GM12875 (cell line): ENCODE results near the gene GFPT2.

Experiments
- H3K4me3 ChIP-seq: one replicate; pipeline ENCODE4 v1.5.1; 2011; ENCODE audit warnings: low read depth, low read length, control low read depth
- TF ChIP-seq, protein P1 (sequence below): IDR thresholded peaks from 2 replicates; pipeline ENCODE4 v1.5.1; 2011; ENCODE audit warnings: low read depth, mild to moderate bottlenecking, control low read depth, inconsistent platforms, low read length, moderate library complexity, borderline replicate concordance; ENCODE audit not compliant: insufficient read depth

The GFPT2 gene

DNA sequence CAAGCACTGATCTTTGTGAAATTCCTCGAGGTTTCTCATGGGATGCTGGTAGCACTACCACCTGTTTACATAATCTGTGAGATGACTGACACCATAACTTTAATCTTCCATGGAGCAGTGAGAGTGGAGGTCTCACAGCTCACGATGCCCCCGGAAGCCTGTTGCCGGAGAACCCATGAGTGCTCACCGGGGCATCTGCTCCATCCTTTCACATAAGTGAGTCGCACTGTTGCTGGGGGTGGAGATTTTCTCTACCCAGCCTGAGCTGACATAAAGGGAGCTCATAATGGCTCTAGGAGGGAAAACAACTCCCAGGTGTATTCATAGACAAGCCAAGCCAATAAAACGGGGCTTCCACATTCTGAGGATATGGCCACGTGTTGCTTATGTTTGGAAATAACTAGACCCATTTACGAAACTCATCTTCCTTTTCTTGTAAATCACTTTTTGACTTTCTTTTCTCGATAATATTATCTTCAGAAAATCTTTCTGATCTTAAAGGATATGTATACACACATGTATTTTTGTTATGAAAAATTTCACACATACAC lies 11.2 kb upstream of the GFPT2 start:
- TF ChIP-seq, protein P1, sequence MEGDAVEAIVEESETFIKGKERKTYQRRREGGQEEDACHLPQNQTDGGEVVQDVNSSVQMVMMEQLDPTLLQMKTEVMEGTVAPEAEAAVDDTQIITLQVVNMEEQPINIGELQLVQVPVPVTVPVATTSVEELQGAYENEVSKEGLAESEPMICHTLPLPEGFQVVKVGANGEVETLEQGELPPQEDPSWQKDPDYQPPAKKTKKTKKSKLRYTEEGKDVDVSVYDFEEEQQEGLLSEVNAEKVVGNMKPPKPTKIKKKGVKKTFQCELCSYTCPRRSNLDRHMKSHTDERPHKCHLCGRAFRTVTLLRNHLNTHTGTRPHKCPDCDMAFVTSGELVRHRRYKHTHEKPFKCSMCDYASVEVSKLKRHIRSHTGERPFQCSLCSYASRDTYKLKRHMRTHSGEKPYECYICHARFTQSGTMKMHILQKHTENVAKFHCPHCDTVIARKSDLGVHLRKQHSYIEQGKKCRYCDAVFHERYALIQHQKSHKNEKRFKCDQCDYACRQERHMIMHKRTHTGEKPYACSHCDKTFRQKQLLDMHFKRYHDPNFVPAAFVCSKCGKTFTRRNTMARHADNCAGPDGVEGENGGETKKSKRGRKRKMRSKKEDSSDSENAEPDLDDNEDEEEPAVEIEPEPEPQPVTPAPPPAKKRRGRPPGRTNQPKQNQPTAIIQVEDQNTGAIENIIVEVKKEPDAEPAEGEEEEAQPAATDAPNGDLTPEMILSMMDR = no peak
- H3K4me3 ChIP-seq = no peak overlapping the region

DNA sequence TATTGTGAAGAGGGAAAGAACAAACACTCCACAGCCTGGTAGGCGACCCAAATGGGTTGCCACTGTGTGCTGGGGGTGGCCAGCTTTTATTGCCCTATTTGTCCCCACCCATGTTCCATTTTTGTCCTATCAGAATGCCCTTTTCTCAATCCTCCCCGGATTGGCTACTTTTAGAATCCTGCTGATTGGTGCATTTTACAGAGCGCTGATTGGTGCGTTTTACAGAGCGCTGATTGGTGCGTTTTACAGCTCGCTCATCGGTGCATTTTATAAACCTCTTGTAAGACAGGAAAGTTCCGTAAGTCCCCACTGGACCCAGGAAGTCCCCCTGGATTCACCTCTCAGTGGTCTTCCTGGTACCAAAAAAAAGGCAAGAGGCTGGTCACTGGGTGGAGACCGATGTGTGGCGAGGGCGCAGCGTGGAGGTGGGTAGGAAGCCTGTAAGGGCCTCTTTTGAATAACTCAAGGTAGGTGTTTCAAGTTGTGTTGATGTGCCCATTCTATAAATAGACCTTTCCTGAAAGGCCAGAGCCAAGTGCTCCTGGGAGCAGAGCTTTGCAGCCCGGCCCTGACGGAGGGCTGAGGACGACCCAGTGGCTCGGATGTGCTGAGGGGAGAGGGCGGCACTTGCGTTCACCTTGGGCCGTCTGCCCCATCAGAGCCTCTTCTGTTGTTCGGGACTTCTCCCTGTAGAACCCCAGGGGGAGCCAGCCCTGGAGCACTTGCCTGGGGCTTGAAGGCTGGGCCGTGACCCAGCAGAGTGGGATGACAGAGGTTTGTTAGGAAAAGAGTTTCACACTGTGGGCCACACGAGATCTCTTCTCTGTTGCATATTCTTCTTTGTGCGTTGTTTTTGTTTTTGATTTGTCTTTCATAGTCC lies 7.2 kb upstream of the GFPT2 start:
- H3K4me3 ChIP-seq = no peak overlapping the region
- TF ChIP-seq, protein P1 = no peak

DNA sequence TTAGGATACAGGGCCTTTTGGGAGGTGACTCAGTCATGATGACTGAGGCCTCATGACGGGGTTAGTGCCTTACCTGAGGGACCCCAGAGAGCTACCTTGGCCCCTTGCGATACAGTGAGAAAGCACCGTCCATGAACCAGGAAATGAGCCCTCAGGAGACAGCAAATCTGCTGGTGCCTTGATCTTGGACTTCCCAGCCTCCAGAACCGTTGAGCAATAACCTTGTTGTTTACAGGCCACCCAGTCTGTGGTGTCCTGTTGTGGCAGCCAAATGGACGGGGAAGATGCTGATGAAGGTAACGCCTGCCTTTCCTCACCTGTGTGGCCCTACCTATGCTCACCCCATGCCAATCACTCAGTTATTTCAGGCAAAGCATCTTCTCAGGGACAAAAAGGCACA lies 5.6 kb upstream of the GFPT2 start:
- TF ChIP-seq, protein P1 = no peak
- no peak overlapping the region for H3K4me3 ChIP-seq

DNA sequence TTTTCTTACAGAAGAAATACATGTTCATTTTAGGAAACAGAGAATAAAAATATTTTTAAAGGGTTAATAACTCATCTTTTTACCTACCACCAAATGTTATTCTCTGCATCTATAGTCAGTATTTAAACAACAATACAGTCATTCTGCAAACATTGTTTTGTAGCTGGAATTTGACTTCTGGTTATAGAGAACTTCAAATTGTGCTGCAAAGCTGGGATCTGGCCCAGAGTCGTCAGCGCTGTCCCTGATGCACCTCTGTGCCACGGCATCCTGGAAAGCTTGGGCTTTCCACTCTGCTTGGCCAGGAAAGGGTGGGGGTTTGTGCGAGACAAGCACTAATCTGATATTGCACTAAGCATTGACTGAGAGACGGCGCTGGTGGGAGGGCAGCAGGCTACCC lies 5.0 kb upstream of the GFPT2 start:
- TF ChIP-seq, protein P1 = no peak
- H3K4me3 ChIP-seq = no peak overlapping the region

DNA sequence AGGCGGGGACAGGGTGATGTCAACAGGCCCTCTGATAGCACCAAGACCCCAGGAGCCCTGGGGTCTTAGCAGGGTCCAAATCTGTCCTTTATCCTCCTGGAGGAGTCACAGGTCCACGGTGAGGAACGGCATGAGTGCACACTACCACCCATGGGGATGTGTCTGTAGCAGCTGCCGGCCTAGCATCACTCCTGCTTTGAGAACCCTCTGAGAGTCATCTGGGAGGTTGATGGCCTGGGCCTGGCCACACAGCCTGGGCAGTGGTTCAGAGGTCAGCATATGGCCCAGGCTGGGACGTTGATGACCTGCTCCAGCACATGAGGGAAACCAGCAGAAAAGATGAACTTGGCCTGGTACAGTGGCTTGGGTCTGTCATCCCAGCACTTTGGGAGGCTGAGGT lies 1.8 kb upstream of the GFPT2 start:
- H3K4me3 ChIP-seq = no peak overlapping the region
- TF ChIP-seq, protein P1 = no peak

DNA sequence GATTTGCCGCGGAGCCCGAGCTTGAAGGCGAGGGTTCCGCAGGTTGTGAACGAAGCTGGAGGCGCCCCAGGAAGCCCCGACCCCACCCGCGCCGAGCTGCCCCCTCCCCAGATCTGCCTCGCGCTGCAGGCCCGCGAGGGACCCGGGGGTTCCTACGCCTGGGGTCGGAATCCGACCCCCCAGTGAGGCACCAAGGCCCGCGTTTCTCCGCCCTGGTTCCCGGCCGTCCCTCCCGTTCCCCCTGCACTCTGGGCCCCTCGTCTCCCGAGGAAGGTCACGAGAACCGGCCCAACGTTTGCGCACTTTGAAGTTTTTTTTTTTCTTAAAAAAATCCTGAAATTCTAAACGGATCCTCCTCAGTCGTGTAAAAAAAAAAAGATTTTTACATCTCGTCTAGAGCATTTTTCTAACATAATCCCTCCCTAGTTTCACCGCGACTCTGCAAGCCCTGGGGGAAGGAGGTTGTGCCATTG lies 880 bp upstream of the GFPT2 start:
- no peak overlapping the region for H3K4me3 ChIP-seq
- TF ChIP-seq, protein P1 = no peak
